Fibroblast of peridontal ligament (primary cell): ENCODE data around the gene ABHD13.
"Not testable (repeated sequence)": the region's sequence is repeated elsewhere in the genome, so short reads cannot be mapped to it uniquely, and the experiment has no call there.

Source experiments
- DNase-seq: peaks from one replicate; pipeline ENCODE4 v3.0.0-alpha.2; 2010; ENCODE audit errors: extremely low read depth

ABHD13 gene

DNA sequence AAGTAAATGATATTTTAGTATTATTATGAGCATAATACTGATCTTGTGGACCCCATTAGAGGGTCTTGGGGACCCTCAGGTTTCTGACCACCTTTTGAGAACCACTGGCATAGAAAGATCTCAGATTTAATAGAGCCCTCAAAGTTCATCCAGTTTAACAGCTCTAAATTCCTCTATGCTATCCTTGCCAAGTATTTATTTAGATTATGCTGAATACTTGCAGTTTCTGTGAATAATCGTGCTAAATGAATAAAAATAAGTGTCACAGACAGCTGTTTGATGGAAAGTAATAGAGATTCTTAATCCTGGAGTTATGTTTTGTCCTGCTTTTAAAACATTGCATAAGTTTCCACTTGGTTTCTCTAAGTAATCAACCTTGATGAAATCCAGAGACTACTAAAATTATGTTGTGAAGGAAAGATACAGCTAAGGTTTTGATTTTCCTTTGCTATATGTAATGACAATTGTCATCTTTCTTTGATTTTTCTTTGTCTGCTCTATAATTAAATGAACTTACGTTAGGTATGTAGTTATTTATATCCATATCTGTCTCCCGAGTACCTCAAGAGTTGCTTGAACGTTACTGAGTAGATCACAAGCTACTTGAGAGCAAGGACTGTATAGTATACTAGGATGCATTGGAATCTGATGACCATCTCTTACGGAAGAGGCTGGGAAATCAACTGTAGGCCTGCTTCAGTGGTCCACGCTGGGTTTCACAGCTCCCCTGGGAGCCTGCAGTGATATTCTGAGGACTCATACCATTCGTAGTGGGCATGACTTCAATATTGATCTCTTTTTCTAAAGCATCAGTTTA lies 5.7 kb downstream of the ABHD13 start:
- DNase-seq = no peak

DNA sequence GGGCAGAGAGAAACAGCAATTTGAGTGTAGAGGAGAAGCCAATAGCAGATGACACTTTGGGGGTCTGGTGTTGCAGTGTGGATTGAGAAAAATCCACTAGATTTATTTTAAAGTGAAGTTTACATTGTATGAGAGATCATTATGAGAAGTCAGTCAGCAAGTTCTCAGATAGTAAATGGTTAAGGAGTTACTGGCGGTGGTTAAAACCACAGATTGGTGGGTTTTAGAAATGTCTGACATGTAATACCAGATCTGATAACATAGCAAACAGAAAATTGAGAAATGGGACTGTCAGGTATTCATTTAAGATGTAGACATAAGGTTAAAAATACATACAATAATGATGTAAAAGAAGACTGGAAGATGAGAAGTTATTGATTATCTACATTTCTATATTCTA lies 7.2 kb downstream of the ABHD13 start:
- no peak for DNase-seq

DNA sequence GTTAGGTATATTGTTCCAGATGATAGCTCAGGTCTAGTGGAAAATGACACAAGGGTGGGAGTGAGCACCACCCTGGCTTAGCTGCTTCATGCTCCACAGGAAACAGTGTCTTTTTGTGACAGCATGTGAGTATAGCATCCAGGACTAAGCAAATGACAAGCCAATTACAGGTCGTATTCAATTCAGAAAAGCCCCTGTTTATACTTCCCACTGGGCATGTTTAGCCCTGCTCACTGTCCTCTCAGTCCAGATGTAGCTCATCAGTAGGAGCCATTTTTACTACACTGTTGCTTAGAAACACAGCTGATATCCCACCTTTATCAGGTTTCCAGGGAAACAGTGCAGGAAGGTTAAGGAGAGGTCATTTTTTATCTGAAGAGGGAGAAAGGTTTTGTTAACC lies 8.0 kb downstream of the ABHD13 start:
- no peak for DNase-seq

DNA sequence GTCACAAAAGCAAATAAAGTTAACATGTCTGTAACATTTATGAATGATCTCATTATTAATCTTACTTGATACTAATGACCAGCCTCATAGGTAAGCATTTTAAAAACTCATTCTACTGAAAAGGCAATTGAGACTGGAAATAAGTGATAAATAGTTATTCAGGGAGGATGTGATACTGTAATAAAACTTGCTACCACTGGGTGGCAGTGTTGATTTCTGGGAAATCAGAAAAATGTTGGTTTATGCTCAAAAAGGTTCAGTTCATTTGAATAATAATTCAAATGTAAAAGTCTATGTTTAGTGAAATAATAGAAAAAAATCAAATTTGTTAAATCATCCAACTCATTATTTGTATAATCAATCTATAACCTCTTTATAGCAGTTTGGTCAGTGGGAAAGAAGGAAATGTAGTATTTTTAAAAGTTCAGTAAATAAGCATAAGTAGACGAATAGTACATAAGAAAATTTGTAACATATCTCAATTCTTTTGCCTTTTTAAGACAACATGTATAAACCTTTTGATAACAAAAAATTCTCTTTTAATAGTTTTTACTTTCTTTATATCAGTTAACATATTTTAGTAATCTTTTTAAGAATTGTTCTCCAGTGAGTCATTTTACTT lies 9.6 kb downstream of the ABHD13 start:
- peak; percentile 77 for DNase-seq

DNA sequence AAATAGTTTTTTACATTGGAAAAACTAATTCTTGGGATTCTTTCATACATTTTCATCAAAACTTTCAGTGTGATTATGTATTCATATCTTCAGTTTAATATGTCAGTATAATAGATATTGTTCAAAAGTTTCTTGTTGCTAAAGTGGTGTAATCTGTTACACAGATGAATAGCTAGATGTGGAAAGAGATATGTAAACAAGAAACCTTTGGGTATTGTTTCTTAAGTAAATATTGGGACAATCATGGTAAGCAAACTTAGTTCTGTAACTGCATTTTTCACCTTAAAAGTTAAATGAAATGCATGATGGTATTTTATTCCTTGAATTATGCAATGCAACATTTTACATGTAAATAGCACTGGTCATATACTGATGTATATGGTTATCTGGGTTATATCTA lies 12.2 kb downstream of the ABHD13 start:
- no peak for DNase-seq

DNA sequence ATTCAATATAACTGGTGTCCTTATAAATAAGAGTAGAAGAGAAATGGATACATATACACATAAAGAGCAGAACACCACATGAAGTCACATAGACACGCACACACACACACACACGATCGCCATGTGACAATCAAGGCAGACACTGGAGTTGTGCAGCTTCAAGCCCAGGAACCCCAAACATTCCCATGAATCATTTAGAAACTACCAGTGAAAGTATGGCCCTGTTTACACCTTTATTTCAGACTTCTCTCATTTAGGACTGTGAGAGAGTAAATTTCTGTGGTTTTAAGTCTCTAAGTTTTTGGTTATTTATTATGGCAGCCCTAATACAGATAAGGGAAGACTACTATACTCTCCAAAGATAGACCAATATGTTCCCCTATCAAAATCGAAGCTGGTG lies 31.0 kb downstream of the ABHD13 start:
- DNase-seq = no peak

DNA sequence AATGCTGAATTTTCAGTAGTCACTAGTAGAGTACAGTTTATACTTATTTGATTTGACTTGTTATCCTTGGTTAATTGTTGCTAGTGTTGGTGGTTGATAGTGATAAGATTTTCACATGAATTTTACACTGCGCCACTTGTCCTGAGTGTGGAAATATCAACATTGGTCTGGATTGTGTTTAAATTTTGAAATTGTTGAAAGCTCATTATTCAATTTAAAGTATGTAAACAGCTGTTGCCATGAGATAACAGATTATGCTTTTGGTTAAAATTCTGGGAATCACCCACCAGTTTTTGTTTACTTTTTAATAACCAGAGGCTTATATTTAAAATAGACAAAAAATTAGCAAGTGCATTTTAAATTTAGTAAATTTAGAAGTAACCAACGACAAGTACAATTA lies 39.1 kb downstream of the ABHD13 start:
- no peak for DNase-seq

DNA sequence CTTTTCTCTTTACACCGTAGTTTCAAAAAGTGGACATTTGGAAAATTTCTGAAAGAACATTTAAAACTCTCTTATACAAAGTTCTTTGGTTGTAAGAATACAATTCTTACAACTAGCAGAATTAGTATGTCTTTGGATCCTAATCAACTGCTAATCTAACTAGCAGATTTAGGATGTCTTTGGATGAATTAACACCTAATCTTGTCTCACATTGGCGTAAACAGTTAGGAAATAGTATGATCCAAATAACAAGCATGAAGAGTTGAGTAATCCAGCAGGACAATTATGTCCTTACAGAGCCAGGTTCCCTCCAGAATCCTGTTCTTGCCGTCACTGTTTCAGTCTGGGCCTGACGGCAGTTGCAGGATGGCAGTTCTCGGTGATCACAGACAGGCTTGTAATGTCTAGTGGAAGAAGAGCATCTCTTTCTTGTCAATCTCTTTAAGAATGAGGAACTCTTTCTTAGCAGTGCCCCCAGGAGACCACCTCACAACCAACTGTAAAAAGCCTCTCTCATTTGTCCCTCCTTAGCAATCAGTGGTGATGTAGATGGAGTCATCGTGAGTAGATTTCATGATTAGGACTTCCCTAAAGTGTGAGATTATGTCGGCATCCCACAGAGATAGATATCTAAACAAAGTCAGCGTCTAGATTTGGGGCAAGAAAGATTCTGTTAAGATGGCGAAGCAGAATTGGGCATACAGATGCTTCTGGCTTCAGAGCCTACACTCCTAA lies 45.6 kb downstream of the ABHD13 start:
- DNase-seq = no peak

DNA sequence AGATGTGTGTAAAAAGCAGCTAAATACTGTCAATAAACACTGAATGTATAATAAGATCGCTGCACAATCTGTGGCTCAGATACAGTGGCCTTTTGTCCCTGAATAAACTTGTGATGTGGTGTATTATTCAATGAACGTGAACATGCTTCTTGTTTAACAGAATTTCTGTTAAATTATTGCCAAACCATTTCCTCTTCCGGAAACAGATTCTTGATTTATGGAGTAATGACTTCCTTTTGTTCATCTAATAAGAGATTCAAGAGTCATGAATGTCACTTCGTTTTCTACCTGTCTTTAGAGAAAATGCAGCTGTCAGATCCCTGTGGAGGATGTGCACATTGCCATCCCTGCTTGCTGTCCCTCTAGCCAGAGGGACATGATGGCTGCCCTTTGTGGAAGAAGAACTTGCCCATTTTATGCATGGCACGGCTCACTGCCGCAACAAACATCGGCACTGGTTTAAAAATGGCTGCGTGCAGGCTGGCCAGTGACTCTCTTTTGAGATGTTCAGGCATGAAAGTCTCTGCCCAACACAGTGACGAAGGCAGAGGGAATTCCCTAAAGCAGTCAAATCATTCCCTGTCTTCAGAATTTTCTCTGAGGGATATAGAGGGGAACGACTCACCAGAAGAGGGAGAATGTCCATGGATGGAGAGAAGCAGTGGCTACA lies 48.3 kb downstream of the ABHD13 start:
- DNase-seq = no peak

DNA sequence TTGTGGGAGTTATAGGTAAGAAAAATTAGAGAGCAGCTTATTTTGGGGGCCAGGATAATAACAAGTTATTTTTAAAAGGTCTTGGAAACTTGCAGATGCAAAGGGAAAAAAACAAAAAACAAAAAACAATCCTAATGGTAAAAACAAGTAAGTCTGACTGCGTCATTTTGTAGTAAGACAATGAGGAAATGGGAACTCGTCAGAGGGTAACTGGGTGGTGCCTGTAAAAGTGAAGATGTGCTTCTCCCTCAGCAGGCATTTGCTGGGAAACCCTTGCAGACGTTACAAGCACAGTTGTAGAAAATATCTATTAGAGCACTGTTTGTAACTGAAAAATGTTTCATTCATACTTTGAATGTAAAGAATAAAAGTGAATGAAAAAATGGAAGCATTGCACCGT lies 49.2 kb downstream of the ABHD13 start:
- no peak for DNase-seq

DNA sequence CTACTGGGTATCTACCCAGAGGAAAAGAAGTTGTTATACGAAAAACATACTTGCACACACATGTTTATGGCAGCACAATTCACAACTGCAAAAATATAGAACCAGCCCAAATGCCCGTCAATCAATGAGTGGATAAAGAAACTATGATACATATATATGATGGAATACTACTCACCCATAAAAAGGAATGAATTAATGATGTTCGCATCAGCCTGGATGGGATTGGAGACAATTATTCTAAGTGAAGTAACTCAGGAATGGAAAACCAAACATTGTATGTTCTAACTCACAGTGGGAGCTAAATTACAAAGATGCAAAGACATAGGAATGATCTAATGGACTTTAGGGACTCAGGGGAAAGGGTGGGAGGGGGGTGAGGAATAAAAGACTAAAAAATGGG lies 49.7 kb downstream of the ABHD13 start:
- not testable (repeated sequence) for DNase-seq

DNA sequence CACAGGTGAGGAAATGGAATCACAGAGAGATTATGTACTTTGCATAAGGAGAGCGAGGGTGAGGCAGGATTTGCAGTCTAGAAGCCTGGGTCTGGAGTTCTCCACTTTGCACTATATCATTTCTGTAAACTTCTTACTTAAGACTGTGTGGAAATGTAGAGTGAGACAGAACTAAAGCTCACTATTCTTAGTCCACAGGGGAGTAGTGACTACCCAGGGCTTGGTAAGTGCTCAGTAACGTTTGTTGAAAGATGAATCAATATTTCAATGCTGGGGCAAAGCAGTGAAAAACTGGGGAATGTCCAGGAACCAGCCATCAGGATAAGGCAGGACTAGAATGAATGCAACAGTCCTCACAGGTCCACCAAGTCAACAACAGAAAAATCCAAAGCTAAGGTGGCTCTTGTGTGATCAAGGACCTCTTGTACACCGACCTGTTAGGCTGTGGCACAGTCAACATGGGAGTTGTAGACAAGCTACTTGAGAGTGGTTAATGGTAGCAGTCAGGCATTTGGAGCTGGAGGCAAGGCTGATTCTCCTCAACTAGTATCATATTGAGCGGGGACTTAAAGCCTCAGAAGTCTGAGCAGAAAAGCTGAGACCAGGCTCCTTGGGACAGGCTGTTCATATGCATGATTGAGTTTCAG lies 50.4 kb downstream of the ABHD13 start:
- peak; percentile 10 for DNase-seq

DNA sequence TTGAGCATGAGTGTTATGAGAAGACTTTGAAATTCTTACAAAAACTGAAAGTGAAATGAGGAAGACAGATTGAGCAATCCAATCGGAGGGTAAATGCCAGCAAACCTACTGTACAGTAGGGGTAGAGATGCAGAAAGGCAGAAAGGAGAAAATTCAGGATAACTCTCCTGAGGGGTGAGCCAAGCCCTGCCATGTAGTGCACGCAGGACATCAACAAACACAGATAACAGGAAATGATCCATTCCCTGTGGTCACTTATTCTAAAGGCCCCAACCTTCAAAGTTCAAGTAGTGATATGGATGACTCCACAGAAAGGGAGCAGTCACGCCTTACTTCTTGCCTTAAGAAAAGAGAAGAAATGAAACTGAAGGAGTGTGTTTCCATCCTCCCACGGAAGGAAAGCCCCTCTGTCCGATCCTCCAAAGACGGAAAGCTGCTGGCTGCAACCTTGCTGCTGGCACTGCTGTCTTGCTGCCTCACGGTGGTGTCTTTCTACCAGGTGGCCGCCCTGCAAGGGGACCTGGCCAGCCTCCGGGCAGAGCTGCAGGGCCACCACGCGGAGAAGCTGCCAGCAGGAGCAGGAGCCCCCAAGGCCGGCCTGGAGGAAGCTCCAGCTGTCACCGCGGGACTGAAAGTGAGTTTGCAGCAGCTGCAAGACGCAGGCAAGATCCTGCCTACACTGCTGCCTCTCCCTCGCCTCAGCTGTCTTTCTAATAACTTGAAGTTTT lies 51.6 kb downstream of the ABHD13 start, which contains the start of gene TNFSF13B:
TNFSF13B (plus strand) TSS at position 118 of the 728 bp plus-strand sequence; CDS start at position 296, 178 bp downstream.
- DNase-seq = peak; percentile 66

DNA sequence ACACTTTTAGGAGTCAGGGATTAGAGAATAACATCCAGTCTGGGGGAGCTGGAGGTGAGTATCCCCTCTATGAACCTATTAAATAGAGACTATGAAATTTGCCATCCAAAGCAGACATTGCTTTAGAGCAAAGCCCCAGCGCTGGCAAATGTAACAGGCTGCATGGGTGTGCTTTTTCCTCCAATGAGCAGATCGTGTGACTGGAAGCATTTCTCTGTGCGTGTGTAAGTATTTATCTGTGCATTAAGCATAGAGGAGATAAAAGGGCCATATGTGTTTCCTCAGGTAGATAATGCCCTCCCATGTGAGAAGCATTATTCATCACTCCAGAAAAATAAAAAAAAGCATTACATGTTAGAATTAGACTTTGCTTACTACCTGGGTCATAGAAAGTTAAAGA lies 52.2 kb downstream of the ABHD13 start:
- DNase-seq = peak; percentile 6

DNA sequence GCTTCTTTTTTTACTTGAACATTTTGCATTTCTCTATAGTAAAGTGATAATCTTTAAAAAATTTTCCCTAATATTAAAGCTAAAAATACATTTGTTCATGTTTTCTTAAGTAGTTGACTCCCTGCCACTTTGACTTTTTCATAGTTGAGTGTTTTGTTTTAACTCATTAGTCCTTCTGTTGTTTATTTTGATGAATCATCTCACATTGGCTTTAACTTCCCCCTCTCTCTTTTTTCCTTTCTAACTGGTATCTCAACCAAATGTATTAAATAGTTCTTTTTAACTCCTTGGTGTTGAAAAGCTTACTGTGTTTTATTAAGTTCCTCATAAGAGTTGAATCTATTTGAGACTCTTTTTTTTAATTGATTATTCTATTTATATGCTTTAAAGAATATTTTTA lies 54.1 kb downstream of the ABHD13 start:
- peak; percentile 29 for DNase-seq

DNA sequence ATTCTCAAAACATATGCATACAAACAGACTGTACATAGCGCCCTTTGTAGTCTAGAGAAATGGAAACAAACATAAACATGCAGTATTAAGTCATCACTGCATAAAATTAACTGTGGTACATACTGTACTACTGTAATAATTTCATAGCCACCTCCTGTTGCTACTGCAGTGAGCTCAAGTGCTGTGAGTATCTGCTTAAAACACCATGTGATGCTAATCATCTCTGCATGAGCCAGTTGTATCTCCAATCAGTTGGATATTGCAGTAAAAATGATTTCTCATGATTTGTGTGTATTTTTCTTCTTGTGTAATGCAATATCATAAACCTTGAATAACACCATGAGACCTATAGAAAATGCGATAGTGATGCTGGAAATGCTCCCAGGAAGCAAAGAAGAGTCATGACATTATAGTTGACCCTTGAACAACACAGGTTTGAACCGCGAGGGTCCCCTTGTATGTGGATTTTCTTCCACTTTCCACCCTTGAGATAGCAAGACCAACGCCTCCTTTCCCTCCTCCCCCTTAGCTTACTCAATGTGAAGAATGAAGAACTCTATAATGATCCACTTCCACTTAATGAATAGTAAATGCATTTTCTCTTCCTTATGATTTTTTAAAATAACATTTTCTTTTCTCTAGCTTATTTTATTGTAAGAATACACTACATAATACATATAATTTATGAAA lies 55.4 kb downstream of the ABHD13 start:
- DNase-seq = no peak

DNA sequence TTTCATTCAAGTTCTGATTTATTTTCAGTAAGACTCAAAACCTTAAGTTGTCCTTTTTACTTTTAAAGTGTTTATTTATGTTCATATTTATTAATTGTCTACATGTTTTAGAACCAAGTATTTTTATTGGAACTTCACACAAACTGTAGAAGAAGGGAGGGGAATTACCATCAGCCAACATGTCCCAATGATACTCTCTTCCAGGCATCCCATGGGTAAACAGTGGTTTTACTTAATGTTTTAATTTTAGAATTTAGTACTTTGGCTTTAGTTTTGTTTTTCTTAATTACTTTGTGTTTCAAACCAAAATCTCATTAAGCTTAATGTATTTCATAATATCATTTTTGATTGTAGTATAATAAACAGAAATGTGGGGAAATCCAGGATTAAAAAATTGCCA lies 56.5 kb downstream of the ABHD13 start:
- no peak for DNase-seq

DNA sequence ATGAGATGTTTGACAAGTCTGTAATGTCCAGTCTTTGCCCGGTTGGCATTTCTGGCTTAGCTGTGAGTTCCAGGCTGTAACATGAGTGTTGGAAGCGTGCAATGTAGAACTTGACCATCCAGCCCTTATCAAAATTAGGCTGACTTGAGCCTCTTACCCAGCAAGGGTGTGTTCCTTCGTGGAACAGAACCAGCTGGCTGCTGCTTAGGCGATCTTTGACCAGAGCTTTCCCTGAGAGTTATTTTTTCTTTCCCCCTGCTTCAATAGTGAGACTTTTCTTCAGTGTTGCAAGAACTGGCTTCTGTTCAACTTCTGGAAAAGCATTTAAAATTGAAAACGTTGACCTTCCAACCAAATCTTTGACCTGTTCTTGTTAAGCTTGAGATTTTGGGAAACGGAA lies 57.9 kb downstream of the ABHD13 start:
- peak; percentile 25 for DNase-seq

DNA sequence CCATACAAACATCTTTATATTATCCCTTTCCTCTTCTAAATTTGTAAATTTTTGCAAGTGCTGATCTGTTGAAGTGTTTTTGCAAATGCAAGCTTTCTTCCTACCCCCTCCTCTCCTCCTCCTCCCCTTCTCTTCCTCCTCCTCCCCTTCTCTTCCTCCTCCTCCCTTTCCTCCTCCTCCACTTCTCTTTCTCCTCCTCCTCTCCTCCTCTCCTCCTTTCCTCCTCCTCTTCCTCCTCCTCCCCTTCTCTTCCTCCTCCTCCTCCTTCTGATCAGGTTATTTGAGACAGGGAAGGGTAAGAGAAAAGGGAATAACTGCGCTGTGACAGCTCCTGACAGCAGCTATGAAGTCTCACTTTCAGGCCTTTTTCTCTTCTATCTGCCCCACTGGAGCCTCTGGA lies 60.3 kb downstream of the ABHD13 start:
- no peak for DNase-seq

DNA sequence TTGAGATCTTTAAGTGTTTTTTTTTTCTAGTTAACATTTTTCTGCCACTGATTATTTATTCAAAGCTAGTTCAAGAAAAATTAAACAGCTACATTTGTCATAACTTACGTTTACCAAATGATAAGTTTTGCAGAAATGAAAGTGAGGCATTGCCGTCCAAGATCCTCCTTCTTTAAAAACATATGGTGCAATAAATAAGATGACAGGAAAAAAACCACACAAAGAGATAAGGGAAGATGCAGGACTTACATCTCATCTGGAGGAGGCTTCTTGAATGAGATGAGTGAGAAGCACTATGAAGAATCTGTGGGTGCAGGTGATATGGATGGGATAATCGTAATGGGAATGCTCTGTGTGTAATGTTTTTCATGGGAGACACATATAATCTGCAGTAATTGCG lies 63.7 kb downstream of the ABHD13 start:
- no peak for DNase-seq
